Hematopoietic multipotent progenitor cell (in vitro differentiated cells): Measurements from ENCODE around the gene IGSF21. TPM values are rescaled to one million over a fixed set of nuclear protein-coding genes. Genes with fewer than 3 reads are reported as not detected.
"Not testable (repeated sequence)": the region's sequence is repeated elsewhere in the genome, so short reads cannot be mapped to it uniquely, and the experiment has no call there.

Experiments
- DNase-seq, 3 donors: peaks; one replicate each; pipeline ENCODE4 v3.0.0-alpha.2; 2011 to 2015; ENCODE audit warnings: low read depth in 2 of 3, low spot score in 2 of 3
- total RNA-seq: library from RNA; depleted of rRNA; stranded (reverse); fragments of >200 nt; gene quantifications from one replicate; pipeline ENCODE4 v1.2.3, GENCODE V29; 2012

The IGSF21 gene
- total RNA-seq, 1 donor, result under 0.01 TPM

DNA sequence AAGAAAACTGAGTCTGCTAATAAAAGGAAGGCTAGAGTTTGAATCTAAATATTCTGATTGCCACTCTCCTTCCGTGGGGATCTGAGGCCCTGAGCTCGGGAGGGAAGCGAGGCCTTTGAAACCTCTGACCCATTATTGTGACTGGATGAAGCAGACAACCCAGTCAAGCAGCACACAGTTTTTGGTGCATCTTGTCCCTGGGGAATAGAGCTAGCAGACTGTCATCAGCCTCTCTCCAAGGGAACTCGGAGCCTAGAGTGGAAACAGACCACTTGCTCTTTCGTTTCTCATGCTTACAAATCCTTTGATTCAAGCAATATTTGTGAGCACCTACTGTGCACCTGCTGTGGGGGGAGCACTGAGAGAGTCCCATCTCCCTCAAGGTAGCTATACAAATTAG, 240.0 kb downstream of the IGSF21 start:
- DNase-seq, result no peak

DNA sequence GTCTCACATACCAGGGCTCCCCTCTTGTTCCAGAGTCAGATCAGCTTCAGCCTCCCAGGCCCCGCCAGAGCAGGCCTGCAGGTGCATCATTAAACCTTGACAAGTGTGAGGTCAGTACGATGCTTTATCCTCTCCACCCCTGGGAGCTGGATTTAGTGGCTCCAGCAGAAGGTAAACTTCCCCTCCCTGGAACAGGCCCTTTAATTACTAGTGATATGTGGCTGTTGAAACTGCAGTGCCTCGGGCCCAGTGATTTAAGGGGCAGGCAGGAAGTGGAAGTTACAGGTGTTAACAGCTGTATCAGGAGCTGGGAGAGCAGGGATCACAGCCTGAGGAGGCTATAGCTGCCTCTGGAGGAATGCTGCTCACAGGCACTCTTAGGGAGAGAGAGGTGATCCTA, 240.8 kb downstream of the IGSF21 start:
- DNase-seq, result no peak

DNA sequence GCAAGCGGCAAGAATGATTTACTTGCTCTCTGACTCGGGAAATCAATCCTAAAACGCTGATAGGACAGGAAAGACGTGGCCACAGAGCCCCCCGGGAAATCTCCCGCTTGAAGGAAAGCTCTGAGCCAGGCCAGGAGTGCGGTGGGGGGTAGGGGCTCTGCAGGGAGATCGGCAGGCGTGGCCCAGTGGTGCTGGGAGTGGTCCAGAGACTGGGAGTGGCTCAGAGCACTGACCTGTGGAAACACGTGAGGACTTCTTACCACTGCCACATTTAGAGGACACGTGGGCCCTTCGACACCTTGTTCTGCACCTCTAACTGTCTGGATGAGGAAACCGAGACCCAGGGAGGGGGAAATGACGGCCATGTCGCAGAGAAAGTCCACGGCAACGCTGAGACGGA, 243.1 kb downstream of the IGSF21 start:
- DNase-seq, result no peak

DNA sequence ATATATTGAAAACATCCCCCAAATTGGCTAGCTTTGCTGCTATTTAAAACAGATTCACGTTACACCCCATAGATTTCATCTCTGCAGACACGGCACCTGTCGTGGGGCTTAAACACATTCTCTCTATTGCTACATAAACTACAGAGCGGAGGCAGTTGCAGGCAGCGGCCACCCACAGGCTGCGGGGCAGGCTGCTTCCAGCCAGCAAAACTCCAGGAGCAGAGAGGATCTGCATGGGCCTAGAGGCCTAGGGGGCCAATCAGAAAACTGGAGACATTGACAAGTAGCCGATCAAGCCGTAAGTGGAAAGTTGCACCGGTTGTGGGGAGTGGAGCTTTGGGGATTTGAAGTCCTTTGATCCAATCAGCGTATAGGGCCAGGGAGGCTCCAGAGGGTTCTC, 244.1 kb downstream of the IGSF21 start:
- no peak for DNase-seq

DNA sequence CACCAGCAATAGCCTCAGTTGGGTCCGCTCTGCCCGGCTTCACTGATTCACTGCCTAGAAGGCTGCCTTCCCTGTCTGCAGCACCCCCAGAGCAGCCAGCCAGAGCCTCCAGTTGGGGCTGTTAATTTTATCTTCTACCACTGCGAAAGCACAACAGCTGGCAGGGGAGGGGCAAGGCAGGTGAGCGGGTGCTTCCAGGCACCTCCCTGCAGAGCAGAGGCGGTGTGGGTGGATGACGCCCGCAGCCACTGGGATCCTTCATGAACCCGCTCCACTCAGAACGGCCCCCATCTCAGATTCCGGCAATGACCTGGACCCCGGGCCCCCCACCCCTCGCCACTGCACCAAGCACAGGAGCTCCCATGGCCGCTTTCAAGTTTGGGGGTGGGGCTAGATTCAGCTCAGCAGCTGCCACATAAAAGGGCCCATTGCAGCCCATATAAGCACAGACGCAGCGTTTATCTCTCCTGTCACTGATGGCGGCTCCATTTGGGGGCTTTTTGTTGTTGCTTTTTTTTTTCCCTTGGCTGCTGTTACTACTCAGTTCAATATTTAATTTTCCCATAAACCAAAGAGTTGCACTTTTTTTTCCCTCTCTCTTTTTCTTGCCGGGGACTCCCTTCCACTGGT, 245.2 kb downstream of the IGSF21 start:
- DNase-seq, result no peak

DNA sequence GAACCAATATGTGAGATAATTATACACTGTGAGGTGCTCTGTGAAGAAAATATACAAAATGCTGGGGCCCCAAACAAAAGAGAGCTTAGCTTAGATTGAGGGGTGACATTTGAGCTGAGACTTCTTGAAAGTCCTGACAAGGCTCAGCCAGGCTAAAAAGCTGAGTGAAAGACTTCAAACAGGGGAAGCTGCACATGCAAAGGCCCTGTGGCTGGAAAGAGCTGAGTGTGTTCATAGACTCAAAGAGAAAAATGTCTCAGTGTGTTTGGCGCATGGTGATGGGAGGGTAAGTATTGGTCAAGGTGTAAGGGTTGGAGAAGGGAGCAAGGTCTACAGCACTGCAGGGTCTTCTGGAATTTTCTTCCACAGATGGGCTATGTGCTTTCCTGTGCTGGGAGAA, 245.9 kb downstream of the IGSF21 start:
- DNase-seq, result no peak

DNA sequence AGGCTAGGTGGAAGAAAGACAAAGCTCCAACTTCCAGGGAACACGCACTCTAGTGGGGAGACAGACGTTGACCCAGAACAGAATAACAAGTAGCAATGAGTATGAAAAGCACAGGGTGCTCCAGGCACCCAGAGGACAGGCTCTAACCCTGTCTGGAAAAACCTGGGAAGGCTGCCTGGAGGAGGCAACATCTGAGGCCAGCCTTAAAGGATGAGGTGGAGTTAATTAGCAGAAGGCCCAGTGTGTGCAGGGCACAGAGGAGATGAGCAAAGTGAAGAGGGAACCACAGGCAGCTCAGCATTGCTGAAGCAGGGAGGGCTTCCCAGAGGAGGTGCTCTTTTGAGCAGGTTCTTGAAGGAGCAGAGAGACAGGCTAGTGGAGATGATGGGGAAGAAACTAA, 246.4 kb downstream of the IGSF21 start:
- DNase-seq, result no peak

DNA sequence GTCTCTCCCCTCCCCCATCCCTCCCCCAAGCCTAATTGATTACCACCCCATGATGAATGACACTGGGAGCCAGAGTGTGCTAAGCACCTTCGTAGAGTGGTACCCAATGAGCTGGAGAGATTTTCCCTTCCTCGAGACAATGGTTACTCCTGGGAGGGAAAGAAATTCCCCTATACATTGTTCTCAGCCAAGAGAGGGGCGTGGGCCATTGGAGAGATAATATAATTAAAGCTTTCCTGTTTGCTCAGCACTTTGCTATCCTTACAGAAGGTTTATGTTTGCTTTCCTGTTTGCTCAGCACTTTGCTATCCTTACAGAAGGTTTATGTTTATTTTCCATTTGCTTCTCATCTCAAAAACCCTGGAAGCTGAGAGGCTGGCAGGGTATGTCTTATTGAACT, 247.0 kb downstream of the IGSF21 start:
- DNase-seq, result no peak

DNA sequence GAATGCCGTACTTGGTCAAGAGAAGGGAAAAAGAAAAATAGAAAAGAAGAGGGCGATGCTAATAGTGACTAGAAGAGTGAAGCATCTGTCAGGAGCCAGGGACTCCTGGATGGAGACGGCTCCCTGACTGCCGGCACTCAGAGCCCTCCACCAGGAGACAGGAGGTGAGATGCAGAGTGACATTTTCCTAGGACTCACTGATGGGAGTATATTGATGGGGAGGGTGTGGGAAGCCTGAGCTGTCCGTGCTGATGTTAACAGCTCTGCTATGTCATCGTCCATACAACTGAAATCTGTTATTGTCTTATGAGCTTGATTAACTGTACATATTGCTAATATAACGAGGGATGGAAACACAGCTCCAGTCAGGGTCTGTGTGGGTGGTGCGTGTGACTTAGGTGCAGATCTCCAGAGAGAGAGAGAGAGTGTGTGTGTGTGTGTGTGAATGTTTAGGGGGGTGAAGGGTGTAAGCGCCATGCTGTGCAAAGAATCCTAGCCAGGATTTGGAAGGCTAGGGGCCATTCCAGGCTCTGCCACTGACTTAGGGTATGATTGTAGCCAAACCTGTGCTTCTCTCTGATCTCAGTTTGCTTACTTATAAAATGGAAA, 250.1 kb downstream of the IGSF21 start:
- no peak for DNase-seq

DNA sequence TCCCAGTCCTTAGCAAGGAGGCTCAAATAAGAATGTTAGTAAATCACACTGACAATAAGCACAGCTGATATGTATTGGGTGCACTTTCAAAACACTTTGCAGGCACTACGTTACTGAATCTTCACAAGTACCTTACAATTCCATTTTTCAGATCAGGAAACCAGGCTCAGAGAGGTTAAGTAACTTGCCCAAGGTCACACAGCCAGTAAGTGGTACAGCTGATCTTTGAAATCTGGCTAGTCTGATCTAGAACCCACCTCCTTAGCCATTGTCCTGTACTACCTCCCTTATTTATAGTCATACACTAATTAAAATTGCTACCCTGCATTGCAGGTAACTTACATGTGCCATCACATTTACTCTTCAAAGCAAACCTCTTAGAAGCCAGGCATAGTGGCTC, 251.0 kb downstream of the IGSF21 start:
- DNase-seq, result no peak

DNA sequence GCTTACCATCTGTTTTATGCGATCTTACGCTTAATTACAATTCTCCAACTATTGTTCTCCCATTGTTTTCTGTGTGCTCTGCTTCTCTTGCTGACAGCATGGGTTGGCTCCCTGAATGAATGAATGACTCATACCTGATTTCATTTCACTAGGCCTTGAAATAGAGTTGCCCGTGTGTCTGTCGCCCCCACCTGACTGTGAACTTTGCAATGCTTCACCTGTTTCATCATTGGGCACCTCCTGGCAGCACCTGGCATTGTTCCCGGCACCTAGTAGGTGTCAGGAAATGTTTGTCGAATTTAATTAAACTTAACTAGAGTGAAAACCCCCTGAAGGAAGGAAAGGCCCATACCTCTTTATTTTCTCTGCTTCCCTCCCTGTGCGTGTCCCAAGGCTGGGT, 252.7 kb downstream of the IGSF21 start:
- DNase-seq, result no peak

DNA sequence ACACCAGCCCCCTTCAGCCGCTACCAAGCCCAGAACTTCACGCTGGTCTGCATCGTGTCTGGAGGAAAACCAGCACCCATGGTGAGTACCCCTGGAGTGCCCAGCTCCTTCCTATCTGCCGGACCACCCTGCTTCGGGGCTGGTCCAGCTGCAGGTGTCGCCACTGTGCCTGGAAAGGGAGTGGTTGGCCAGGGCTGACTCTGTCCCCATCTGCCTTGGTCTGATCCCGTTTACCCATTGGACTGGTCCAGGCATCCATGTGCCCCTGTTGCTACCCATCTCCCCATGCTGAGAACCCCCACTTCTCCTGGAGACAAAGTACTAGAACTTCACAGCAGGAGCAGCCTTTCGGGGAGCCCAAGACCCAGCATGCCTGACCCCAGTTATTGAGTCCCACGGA, 254.6 kb downstream of the IGSF21 start:
- DNase-seq, result no peak

DNA sequence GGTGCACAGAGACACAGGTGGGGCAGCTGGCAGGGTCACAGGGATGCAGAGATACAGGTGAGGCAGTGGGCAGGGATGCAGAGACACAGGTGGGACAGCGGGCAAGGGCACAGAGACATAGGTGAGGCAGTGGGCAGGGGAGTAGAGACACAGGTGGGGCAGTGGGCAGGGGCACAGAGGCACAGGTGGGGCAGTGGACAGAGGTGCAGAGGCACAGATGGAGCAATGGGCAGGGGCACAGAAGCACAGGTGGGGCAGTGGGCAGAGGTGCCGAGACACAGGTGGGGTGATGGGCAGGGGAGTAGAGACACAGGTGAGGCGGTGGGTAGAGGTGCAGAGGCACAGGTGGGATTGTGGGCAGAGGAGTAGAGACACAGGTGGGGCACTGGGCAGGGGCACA, 255.8 kb downstream of the IGSF21 start:
- no peak for DNase-seq

DNA sequence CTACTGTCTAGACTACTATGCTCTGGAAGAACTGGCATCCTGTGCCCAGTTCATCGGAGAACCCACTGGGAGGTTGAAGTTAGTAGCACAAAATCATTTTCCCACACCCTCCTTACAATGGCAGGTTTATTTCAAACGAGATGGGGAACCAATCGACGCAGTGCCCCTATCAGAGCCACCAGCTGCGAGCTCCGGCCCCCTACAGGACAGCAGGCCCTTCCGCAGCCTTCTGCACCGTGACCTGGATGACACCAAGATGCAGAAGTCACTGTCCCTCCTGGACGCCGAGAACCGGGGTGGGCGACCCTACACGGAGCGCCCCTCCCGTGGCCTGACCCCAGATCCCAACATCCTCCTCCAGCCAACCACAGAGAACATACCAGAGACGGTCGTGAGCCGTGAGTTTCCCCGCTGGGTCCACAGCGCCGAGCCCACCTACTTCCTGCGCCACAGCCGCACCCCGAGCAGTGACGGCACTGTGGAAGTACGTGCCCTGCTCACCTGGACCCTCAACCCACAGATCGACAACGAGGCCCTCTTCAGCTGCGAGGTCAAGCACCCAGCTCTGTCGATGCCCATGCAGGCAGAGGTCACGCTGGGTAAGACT, 257.6 kb downstream of the IGSF21 start:
- DNase-seq, result no peak

DNA sequence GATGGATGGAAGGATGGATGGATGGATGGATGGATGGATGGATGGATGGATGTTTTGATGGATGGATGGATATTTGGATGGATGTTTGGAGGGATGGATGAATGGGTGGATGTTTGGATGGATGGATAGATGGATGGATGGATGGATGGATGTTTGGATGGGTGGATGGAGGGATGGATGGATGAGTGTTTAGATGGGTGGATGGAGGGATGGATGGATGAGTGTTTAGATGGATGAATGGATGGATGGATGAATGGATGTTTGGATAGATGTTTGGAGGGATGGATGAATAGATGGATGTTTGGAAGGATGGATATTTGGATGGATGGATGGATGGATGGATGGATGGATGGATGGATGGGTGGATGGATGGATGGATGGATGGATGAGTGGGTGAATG, 264.9 kb downstream of the IGSF21 start:
- not testable (repeated sequence) for DNase-seq

DNA sequence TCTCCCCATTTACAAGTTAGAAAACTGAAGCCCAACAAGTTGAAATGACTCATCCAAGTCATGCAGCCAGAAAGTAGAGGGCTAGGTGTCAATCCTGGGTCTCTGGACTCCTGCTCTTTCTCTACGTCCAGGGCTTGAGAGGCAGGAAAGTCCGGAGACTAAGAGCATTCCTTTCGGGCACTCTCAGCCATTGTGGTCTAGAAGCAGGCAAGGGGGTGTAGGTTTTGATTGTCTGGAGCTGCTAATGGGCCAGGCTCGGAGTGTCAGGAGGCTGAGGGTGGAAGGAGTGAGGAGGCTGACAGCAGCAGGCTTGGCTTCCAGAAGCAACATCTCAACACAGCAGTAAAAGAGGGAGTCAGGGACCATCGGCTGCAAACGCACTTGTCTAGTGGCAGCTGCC, 265.6 kb downstream of the IGSF21 start:
- DNase-seq, result no peak

DNA sequence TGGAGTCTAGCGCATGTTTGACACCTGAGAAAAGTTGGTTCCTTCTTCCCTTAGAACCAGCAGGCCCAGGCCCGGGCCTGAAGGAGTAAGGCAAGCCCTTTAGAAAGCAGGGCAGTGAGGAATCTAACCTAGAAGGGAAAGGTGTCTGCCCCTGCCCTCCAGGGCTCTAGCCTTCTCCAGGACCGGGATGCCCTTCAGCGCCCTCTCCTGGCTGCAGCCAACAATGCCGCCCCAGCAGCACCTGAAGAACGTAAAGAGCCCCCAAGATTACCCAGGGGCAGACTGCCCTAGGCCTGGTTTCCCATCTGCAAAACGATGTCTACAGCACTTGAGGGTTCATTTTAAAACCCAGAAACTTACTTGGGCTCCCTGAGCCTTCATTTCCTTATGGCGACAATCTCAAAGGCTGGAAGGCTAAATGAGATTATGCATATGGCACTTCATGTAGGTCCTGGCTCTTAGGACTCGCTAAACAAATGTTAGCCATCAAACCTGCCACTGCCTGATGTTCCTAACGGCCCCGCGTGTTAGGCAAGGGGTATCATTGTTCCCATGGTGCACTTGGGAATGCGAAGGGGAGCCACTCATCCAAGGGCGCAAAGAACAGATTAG, 266.4 kb downstream of the IGSF21 start:
- no peak for DNase-seq

DNA sequence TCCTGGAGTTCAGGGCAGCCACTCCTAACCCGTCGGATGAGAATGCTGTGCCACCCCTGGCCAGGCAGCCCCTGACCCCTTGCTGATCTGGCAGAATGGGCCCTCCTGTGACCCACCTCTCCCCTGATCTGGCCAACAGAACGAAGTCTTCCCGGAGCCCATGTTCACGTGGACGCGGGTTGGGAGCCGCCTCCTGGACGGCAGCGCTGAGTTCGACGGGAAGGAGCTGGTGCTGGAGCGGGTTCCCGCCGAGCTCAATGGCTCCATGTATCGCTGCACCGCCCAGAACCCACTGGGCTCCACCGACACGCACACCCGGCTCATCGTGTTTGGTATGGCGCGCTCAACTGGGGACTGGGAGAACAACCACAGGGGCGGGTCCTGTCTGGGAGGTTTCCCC, 269.1 kb downstream of the IGSF21 start:
- no peak for DNase-seq

DNA sequence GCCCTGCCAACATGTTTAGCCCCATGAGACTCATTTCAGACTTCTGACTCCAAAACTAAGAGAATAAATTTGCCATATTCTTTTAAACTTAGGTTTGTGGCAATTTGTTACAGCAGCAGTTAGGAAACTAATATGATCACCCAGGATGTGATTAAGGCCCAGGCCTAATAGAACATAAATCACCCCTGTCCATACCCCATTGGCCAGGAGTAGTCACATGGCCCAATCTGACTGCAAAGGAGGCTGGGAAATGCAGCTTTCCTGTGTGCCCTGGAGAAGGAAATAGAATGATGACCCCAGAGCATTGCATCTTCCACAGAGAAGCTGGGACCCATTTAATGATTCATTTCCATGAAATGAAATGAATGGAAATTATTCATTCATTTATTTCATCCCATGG, 272.7 kb downstream of the IGSF21 start:
- DNase-seq, result no peak

DNA sequence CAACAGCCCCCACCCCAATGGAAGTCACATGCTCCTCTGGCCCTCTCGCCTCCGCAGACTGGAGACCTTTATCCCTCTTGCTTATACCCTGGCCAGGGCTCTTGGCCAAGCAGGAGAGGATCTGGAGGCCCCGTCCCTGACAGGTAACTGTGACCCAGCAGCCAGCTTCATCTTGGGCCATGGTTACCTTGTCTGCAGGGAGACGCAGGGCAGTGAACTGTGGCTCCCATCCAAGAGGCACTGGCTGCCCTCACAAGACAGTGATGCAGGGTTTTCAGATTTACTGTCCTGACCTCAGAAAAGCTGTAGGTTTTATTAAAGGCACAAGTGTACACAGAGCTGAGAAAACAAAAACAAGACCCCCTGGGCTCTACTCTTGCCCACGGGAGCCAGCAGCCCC, 276.5 kb downstream of the IGSF21 start:
- no peak for DNase-seq

DNA sequence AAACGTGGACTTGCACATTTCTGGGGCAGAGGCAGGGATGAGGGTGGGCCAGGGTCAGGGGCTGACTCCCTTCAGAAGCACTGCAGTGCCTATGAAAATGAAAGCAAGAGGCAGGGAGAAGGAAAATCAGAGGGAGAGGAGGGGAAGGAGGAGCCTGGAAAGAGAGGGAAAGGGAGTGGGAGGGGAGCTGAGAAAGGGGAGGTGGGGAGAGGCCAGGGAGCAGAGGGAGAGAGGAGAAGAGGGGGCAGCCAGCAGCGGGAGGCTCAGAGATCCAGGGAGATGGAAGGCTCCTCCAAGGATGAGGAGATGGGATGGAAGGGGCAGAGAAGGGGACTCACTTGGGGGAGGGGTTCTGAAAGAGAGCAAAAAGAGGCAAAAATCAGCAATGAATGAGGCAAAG, 276.9 kb downstream of the IGSF21 start:
- DNase-seq, result no peak

DNA sequence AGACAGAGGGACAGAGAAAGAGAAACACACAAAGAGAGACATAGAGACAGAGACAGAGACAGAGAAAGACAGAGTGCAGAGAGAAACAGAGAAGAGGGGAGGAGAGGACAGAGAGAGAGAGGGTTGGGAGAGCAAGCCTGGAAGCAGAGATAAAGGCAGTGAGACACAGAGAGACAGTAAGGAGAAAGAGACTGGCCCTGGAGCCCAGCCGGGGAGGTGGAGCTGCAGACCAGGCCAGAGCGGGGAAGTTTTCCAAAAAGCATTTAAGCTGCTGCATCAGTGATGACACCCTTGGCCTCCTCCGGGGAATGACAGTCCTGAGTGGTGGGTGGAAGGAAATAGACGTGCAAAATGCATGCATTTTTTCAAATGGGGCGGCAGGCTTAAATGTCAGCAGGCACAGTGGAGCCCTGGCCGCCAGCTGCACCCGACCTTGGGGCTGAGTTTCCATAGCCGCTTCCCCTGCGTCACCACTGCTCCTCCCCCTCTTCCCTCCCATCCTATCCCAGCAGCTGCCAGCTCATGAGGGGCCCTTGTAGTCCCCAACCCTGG, 277.7 kb downstream of the IGSF21 start:
- no peak for DNase-seq
